HG02798 (cell line): ENCODE results near the gene CPTP.
"Not testable (repeated sequence)": the region's sequence is repeated elsewhere in the genome, so short reads cannot be mapped to it uniquely, and the experiment has no call there.

Source experiments
- ATAC-seq: cut with Tn5 transposase; IDR thresholded peaks from one replicate; pipeline ENCODE4 v1.9.1; 2021; ENCODE audit warnings: mild to moderate bottlenecking; ENCODE audit not compliant: unreplicated experiment, poor library complexity

CPTP gene

DNA sequence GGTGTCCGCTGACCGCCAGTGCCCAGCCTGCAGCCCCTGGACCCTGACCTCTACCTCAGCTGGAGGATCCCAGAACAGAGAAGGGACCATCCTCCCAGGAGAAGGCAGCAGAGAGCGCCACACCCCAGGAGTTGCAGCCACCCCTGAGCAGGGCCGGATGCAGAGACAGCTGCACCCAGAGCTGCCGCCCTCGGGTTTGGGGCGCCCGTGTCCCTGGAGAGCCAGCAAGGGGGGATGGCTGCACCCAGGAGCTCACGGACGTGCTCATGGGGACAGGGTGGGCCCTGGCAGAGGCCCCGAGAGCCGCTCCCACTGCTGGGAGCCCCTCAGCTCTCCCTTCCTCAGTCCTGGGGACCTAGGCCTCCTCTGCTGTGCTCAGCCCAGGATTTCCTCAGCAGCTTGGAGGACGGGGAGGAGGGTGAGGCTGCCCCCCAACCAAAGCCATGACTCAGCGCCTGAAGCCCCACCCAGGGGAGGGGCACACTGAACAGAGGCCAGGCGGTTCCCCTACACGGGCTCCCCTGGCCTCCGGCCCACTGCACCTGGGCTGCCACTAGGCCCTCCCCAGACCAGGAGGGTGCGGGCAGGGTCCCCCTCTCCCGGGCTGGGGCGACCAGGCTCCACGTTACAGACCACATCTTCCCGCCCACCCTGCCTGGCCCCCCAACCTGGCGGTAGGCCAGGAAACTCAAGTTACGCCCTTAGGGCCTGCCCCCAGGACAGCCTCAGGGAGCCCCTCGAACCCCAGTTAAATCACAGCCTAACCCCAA is 19.1 kb upstream of the CPTP start:
- ATAC-seq, result no peak

DNA sequence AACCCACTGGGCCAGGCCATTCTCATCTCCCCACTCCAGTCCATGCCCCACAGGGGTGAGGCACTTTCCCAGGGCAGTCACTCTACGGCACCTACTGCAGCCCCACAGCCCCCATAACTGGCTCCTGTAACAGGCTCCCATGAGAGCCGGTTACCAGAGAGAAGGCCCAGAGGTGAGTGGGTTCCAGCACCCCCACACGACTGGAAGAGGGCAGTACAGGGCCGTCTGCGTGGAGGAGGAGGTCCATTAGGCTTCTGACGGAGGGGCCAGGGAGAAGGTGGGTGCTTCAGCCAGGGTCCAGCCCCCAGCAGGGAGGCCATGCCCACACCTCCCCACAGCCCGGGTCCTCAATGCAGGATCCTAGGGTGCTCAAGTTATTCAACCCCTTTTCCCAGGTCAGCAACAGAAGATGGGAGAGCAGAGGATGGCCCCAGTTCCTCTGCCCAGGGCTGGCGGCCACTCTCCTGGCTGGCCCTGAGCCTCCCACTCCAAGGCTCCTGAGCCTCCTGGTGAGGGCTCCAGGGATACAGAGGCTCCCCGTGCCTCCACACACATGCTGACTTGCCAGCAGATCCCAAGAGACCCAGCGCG is 18.4 kb upstream of the CPTP start:
- ATAC-seq, result no peak

DNA sequence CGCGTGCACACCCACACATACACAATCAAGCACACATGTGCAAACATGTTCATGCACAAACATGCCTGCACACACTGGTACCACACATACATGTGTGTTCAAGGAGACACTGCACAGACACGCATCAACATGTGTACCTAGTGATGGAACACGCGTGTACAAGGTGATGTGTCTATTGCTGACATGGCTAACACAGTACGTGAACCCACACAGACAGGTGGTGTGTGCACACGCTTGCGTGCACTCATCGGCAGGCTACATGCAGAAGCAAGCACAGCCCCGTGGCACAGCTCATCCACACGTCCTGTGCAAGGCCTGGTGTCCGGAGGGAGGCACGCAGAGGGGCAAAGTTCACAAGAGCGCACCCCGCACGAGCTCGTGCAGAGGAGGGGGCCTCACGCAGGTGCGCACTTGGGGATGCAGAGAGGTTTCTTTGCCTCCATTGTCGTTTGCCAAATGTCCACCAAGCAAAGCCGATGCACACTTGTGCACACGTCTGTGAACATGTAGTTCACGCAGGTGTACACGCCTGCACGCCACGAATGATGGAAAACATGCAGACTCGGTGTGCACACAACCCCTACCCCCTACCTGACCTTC is 17.8 kb upstream of the CPTP start:
- no peak for ATAC-seq

DNA sequence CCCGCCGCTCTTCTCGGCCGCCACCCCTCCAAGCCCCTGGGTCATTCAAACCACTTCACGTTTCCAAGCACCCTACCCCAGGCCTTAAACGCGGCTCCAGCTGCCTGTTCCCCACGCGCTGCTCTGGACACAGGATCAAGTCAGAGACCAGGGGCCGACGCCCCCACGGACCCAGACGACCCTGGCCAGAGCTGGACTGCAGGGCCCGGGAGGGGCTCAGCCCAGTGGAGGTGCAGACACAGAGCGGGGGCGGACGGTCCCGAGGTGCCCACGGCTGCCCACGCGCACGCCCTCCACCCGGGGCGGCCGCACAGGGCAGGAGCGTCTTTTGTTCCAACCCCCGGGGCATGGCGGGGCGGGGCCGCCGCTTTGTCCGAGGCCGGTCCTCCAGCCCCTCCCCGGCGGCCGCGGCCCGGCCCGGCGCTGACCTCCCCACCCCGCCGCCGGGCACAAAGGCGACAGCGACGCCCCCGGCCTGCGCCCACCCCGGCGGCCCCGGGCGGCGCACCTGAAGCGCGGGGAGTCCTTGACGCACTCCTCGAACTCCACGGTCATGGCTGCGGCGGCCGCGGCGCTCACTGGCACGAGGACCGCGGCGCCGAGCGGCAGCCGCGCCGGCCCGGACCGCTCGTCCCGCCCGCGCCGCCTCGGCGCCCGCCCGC is 17.2 kb upstream of the CPTP start:
- ATAC-seq, result peak; percentile 6

DNA sequence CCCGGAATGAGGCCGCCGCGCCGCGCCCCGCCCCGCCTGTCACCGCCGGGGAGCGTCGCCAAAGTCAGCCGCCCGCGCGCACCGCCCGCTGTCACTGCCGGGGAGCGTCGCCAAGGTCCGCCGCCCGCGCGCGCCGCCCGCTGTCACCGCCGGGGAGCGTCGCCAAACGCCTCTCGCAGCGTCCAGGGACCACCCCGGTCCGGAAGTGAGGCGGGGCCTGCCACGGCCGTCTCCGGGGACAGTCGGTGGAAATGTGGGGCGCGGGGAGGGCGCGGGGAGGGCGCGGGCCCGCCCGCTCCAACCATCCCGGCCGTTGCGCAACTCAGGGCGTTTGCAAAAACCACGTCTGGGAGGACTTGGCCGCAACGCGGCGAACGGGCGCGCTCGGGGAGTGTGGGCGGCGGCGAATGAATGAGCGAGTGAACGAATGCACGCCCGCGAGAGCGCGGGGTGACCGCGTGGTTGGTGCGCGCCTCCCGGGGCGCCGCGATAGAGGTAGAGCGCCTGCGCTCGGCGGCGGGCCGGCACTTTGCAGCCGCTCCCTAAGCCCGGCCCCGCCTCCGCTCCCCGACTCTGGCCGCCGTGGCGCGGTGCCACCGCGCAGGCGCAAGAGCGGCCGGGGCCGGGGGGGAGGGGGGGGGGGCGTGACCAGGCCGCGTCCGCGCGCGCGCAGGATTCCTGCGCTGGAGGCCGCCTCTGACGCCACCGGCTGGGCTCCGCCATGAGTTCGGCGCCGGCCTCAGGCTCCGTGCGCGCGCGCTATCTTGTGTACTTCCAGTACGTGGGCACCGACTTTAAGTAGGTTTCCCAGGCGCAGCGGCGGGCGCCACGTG is 16.5 kb upstream of the CPTP start, which contains the start of the genes ACAP3 and PUSL1:
ACAP3 (minus strand) TSS at position 8 of the 833 bp plus-strand sequence. CDS start 115 bp downstream, outside the sequence.
PUSL1 (plus strand) TSS at position 675 of the 833 bp plus-strand sequence; CDS start at position 722, 47 bp downstream.
- ATAC-seq, result peak; percentile 72

DNA sequence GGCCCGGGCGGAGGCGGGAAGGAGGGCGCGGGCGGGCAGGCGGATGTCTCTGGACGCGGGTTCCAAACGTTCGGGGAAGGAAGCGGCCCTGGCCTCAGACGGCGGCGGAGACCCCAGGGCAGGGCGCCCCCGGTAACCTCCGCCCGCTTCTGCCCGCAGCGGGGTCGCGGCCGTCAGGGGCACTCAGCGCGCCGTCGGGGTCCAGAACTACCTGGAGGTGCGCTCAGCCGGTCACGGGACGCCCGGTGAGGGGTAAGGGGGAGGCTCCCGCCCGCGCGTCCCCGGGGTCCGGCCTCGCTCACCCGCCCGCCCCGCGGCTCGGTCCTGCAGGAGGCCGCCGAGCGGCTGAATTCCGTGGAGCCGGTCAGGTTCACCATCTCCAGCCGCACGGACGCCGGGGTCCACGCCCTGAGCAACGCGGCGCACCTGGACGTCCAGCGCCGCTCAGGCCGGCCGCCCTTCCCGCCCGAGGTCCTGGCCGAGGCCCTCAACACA is 15.8 kb upstream of the CPTP start:
- no peak for ATAC-seq

DNA sequence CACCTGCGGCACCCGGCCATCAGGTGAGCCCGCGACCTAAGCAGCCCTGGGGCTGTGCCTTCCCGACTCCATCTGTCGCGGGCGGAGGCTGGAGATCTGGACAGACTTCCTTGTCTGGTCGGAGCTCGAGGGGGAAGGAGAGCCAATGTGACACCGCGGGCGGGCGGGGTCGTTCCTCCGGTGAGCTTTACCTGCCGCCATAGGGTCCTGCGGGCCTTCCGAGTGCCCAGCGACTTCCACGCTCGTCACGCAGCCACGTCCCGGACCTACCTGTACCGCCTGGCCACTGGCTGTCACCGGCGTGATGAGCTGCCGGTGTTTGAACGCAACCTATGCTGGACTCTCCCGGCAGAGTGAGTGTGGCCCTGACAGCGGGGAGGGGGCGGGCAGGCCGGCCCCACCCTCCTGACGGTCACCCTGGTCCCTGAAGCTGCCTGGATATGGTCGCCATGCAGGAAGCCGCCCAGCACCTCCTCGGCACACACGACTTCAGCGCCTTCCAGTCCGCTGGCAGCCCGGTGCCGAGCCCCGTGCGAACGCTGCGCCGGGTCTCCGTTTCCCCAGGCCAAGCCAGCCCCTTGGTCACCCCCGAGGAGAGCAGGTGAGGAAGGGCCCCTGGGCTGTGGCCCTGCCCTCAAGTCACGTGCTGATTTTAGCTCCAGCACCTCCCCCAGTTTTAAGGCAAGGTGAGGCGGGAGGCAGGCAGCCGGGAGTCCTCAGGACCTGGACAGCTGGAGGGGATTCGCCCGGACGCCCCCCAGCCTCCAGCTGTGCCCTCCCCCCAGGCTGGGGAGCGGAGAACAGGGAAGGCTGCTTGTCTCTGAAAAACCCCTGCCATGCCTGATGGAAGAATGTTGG is 15.1 kb upstream of the CPTP start:
- no peak for ATAC-seq

DNA sequence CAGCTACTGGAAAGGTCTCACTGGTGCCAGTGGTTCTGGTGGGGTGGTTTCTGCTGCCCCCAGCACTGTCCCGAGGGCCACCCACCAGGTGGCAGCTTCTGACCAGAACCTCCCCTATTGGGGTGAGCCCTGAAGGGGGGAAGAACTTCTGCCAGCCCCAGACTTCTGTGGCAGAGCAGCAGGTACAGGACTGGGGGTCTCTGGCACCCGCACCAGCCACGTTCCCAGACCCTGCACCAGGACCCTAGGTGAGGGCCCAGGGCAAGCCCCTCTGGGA is 14.6 kb upstream of the CPTP start:
- no peak for ATAC-seq

DNA sequence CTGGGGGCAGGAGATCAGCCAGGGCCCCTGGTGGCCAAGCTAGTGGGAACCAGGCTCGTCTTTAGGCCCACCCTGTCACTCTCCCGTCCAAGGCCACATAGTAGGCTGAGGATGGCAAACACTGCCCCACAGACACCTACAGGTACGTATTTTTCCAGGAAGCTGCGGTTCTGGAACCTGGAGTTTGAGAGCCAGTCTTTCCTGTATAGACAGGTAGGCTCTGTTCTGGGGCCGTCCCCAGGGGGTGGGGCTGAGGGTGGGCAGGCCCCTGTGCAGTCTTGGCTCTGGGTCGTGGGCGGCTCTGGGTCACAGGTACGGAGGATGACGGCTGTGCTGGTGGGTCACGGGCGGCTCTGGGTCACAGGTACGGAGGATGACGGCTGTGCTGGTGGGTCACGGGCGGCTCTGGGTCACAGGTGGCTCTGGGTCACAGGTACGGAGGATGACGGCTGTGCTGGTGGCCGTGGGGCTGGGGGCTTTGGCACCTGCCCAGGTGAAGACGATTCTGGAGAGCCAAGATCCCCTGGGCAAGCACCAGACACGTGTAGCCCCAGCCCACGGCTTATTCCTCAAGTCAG is 14.0 kb upstream of the CPTP start:
- no peak for ATAC-seq

DNA sequence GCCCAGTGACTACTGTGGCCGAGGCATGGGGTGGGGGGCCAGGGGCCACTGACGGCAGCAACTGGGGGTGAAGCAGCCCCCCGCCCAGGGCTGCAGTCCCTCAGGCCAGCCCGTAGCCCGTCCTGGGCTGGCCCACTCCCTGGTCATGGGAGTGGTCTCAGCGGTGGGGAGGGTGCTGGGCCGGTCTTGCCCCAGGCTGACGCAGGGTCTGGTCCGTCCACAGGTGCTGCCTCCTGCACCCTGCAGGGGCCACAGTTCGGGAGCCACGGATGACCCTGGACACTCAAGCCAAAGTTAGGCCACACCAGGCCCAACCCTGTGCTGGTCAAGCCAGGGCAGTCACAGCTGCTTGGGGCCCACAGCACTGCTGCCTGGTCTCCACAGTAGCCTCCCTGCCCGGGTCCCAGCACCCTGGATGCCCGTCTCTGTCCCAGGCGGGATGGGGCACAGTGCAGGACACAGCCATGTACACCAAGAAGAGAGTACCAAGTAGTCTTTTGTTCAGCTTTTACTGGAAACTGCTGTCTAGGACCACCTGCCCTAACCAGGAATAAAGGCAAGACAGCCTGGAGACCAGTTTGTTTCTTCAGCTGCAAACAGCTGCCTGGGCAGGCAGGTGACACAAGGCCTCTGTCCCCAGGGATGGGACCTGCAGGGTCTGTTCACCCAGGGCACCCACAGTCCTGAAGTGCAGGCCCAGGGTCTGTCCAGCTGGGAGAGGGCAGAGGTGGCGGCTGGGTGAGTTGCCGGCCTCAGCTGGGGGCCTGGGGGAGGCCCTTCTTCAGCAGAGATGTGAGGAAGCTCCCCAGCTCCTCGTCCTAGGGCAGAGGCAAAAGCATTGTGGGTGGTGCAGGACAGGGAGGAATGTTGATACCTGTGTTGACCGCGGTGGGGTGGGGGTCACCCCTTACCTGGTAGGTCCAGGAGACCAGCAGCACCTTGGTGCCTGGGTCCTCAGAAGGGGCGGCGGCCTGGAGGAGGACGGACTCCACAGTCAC is 13.2 kb upstream of the CPTP start:
- ATAC-seq, result no peak

DNA sequence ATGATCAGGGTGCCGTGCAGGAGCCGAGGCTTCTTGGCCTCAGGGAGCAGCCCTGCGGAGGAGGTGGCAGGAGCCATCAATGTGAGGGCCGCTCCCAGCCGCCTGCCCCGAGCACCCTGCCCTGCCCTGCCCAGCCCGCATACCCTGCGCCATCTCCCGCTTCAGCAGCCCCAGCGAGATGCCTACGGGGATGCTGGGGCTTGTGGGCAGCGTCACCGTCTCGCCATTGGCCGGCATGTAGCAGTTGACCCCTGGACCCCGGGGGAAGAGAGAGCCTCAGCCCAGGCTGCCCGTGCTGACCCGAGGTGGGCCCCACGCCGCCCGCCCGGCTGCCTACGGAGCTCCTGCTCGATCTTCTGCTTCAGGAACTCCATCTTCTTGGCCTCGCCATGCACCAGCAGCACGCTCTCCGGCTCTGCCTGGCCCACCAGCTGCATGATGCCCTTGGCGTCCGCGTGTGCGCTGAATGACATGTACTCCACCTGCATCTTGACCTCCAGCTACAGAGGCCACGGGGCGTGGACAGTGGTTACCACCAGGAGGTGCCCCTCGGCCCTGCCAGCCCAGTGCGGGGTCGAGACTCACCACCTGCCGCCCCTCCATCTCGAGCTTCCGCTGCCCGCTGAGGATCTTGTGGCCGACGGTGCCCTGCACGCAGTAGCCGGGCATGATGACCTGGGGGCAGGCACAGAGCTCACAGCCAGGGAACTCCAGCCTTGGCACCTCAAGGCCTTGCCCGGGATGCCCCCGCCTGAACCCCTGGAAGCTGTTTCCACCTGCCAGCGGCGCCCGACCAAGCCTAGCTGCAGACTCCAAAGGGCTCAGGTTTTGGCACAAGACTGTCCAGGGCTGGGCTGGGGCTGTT is 11.9 kb upstream of the CPTP start:
- ATAC-seq, result no peak

DNA sequence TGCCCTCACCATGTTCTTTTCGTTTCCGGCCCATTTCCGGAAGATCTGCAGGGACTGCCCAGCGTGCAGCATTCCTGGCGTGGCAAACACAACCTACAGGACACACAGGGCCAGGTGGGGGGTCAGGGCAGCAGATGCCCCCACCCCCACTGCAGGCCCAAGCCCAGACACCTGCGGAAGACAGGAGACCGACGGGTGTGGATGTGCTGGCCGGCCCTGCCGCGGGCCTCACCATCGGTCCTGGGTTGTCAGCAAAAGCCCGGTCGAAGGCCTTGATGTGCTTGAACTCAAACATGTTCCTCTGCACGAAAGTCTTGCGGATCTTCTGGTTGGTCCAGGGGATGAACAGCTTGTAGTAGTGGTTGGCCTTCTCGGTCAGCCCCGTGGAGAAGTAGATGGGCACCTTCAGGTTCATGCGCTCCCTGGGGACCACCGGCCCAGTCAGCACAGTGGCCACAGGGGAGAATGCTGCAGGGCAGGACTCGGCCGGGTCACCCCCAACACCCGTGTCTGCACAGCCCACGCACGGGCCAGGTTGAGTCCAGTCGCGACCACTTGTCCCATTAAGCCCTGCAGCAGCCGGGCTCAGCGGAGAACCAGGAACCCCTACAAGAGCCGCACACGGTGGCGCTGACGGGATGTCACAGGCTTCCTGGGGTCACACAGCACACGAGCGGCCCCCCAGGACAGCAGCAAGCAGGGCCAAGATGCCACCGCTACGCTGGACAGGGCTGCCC is 10.9 kb upstream of the CPTP start:
- no peak for ATAC-seq

DNA sequence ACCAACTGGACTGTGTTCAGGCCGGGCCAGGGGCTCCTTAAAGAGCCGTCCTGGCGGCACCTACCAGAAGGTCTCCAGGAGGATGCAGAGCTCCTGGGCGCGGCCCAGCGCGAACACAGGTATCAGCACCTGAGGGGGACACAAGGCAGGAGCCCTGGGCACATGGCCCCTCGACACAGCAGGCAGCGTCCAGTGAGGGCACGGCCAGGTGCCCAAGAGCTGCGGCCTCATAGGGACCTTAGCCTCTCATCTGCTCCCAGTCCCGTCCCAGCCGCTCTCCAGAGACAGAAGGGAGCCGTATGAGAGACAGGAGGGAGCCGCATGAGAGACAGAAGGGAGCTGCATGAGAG is 10.4 kb upstream of the CPTP start:
- no peak for ATAC-seq

DNA sequence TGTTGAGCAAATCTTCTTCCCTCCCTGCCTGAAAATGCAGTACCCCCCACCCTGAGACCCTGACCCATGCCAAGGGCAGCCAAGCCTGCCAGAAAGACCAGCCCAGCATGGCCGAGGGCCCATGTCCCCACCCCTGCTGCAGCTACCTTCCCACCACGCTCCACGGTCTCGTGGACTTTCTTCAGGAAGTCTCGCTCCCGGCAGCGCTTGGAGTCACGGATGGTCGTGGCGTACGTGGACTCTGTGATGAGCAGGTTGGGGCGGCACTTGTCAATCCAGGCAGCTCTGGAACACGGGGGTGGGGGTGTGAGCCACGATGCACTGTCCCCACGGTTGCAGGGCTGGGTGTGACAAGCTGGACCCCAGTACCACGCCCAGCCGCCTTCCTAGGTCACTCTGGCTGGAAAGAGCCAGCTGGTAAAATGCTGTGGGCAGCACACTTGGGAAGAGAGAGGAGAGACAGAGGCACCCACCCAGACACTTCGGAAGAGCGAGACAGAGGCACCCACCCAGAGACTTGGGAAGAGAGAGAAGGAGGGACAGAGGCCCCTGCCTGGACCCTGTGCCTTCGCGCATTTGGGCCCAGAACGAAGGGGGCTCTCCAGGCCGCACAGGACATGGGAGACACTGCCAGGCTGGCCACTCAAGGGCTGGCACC is 9.8 kb upstream of the CPTP start:
- ATAC-seq, result no peak

DNA sequence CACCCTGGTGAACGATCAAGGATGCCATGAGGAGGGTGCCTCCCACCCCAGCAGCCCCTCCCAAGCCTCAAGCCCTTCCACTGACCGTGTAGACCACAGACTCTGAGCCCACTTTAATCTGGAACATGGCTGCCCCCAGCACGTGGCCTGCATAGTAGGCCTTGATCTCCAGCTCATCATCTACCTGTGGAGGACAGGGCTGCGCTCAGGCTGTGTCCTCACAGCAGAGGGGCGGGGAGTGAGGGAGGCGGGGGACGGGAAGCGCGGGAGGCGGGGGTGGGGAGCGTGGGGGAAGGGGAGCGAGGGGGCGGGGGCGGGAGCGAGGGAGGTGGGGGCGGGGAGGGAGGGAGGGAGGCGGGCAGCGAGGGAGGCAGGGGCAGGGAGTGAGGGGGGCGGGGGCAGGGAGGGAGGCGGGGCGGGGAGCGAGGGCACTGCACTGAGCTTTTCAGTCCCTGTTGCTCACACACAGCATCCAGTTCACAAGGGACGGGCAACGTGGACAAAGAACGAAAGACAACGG is 9.1 kb upstream of the CPTP start:
- ATAC-seq, result no peak

DNA sequence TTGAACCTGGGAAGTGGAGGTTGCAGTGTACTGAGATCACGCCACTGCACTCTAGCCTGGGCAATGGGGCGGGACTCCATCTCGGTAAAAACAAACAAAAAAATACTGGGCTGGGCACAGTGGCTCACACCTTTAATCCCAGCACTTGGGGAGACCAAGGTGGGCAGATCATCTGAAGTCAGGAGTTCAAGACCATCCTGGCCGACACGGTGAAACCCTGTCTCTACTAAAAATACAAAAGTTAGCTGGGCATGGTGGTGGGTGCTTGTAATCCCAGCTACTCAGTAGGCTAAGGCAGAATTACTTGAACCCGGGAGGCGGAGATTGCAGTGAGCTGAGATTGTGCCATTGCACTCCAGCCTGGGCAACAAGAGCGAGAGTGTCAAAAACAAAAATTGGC is 8.4 kb upstream of the CPTP start:
- not testable (repeated sequence) for ATAC-seq
